ENCODE results near the gene NAV2. TPM values are rescaled to one million over a fixed set of nuclear protein-coding genes. Genes with fewer than 3 reads are reported as not detected.
A peak's percentile ranks its signal among the peaks of the same experiment; 100 is the strongest.

NAV2 gene
- total RNA-seq, 4 donors from 2014 or later = 9.6 to 40.0 (median 23.1) TPM

DNA sequence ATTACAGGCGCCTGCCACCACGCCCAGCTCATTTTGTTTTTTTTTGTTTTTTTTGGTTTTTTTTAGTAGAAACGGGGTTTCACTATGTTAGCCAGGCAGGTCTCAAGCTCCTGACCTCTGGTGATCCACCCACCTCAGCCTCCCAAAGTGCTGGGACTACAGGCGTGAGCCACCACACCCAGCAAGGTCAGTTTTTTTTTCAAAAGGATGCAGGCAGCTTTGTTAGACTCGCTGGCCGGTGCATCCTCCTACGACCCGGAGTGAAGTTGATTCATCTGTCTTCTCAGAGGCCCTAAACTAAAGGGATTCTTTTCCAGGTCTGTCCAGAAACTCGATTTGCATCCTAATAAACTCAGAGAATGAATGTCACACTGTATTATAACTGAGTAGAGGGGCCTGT lies 265.3 kb downstream of the NAV2 start:
- Histone ChIP-seq H3K27ac (no peak overlapping the region), H3K4me3 (no peak overlapping the region), H3K4me1 (peaks cover 8 to 32% (median 20%) of the 10 kb centered on the region in 4 donors), H3K36me3 (no peaks in the 10 kb centered on the region), H3K9me3 (no peaks in the 10 kb centered on the region), H3K27me3 (no peaks in the 10 kb centered on the region)
- DNase-seq = no peak
- WGBS, 2 donors (ENCODE audit: low coverage in 1 of 2) = 93% methylated on average over 4 to 9 of the region's 9 CpGs
- intact Hi-C loops (cut with DNase I; ENCODE audit: low total_unique reads) (no loop called here), in situ Hi-C loops (cut with MboI; ENCODE audit: low pct_ligation_motif_present in 1 of 4, low pct_unique_long_range_greater_than_20kb in 1 of 4, low sequenced_read_pairs in 3 of 4) (no loop called here)
- TF ChIP-seq POLR2AphosphoS5 (IDR thresholded peaks at IDR 0.05) = no peak
- no peak for TF ChIP-seq EP300 (IDR thresholded peaks at IDR 0.05; ENCODE audit: low read depth)
- TF ChIP-seq, protein P1, sequence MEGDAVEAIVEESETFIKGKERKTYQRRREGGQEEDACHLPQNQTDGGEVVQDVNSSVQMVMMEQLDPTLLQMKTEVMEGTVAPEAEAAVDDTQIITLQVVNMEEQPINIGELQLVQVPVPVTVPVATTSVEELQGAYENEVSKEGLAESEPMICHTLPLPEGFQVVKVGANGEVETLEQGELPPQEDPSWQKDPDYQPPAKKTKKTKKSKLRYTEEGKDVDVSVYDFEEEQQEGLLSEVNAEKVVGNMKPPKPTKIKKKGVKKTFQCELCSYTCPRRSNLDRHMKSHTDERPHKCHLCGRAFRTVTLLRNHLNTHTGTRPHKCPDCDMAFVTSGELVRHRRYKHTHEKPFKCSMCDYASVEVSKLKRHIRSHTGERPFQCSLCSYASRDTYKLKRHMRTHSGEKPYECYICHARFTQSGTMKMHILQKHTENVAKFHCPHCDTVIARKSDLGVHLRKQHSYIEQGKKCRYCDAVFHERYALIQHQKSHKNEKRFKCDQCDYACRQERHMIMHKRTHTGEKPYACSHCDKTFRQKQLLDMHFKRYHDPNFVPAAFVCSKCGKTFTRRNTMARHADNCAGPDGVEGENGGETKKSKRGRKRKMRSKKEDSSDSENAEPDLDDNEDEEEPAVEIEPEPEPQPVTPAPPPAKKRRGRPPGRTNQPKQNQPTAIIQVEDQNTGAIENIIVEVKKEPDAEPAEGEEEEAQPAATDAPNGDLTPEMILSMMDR (IDR thresholded peaks at IDR 0.05) = no peak
- no peak for TF ChIP-seq POLR2A (IDR thresholded peaks at IDR 0.05)

DNA sequence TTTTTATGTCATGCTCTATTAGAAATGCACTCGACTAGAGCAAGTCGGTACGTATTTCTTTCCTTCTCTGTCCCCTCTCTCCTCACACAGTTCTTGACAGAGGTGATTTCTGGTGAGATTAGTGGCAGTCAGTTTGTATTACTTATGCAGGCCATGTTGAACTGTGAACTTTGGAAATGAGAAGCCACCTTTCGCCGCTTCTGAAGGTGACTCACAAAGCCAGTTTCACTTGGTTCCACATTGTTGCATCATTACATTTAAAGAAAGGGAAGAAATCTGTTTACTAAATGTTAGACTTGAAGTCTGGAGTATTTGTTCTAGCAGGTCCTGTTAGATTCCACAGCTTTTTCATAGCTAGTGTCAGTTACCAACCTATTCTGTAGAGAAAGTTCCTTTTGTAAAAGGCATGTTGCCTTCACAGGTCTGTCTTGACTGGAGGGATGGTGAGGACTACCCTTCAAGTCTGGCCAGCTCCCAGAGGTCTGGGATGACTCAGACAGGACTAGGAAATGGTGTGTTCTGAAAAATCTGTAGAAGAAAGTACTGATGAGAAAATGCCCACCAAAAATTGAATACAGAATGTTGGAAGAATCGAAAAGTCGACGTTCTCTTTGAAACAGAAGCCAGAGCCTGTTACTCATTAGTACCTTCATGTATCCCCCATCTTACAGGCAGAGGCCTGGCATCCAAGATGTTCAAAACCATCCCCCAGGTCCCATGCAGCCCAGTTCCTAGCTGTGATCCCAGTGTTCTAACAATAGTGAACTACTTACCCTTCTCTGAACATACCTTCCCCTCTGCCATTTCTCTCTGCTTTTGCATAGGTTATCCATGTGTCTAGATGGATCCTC lies 266.3 kb downstream of the NAV2 start:
- Histone ChIP-seq H3K4me3 (no peak overlapping the region), H3K27me3 (no peaks in the 10 kb centered on the region), H3K27ac (no peak overlapping the region), H3K9me3 (no peaks in the 10 kb centered on the region), H3K36me3 (no peaks in the 10 kb centered on the region), H3K4me1 (peaks cover 8 to 32% (median 20%) of the 10 kb centered on the region in 4 donors)
- intact Hi-C loops (cut with DNase I; ENCODE audit: low total_unique reads) (no loop called here), in situ Hi-C loops (cut with MboI; ENCODE audit: low pct_ligation_motif_present in 1 of 4, low pct_unique_long_range_greater_than_20kb in 1 of 4, low sequenced_read_pairs in 3 of 4) (no loop called here)
- no peak for DNase-seq
- TF ChIP-seq, protein P1 (IDR thresholded peaks at IDR 0.05) = no peak
- 72 to 74% methylated on average over 8 of the region's 8 CpGs for WGBS, 2 donors (ENCODE audit: low coverage in 1 of 2)

DNA sequence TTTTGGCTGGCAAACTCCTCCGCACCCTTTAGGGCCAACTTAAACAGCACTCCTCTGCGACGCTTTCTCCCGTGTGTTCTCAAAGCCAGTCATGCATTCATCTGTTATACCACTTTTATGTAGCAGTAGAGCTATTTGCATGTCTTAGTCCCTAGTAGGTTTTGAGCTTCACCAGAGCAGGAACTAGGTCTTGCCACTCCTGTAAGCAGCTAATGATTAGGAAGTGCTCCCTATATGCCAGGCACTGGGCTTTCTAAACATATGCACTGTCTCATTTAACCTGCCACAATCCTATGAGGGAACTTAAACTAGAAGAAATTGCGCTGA lies 266.8 kb downstream of the NAV2 start:
- DNase-seq = no peak
- in situ Hi-C loops (cut with MboI; ENCODE audit: low pct_ligation_motif_present in 1 of 4, low pct_unique_long_range_greater_than_20kb in 1 of 4, low sequenced_read_pairs in 3 of 4) (no loop called here), intact Hi-C loops (cut with DNase I; ENCODE audit: low total_unique reads) (no loop called here)
- H3K36me3 ChIP-seq = no peaks in the 10 kb centered on the region
- H3K9me3 ChIP-seq = no peaks in the 10 kb centered on the region
- TF ChIP-seq POLR2A (IDR thresholded peaks at IDR 0.05) (no peak), POLR2AphosphoS5 (IDR thresholded peaks at IDR 0.05) (no peak), EP300 (IDR thresholded peaks at IDR 0.05; ENCODE audit: low read depth) (no peak)
- TF ChIP-seq, protein P1 (IDR thresholded peaks at IDR 0.05) = no peak
- H3K27me3 ChIP-seq = no peaks in the 10 kb centered on the region
- H3K4me3 ChIP-seq = no peak overlapping the region
- WGBS, 2 donors (ENCODE audit: low coverage in 1 of 2) = 64 to 83% methylated on average over 4 to 5 of the region's 5 CpGs
- peaks cover 8 to 32% (median 20%) of the 10 kb centered on the region in 4 donors for H3K4me1 ChIP-seq
- H3K27ac ChIP-seq = no peak overlapping the region

DNA sequence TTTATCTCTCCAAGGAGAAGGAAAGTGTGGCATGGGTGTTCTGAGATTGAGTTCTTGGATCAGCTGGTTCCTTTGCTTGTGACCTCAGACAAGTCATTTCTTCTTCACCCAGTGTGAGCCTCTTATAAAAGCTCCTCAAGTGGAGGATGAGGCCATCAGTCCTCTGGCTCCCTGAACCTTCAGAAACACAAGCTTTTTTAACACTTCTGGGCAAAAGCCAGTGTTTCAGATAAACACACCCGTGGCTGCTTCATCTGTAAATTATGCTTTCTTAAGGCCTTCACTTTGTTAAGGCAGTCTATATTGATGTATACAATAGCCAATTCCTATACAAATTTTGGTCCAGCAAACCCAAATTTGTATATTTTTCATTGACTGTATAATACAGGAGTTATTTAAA lies 267.8 kb downstream of the NAV2 start:
- H3K27me3 ChIP-seq = no peaks in the 10 kb centered on the region
- DNase-seq = no peak
- intact Hi-C loops (cut with DNase I; ENCODE audit: low total_unique reads) (loop anchor here (5.0 kb wide), 1 partner anchor 48 kb away; no protein-coding TSS in a partner anchor), in situ Hi-C loops (cut with MboI; ENCODE audit: low pct_ligation_motif_present in 1 of 4, low pct_unique_long_range_greater_than_20kb in 1 of 4, low sequenced_read_pairs in 3 of 4) (no loop called here)
- H3K27ac ChIP-seq = peak overlapping the region in 3 of 4 donors; percentile 53 to 69 (median 68)
- TF ChIP-seq, protein P1 (IDR thresholded peaks at IDR 0.05) = no peak
- TF ChIP-seq EP300 (IDR thresholded peaks at IDR 0.05; ENCODE audit: low read depth) (no peak), POLR2A (IDR thresholded peaks at IDR 0.05) (no peak), POLR2AphosphoS5 (IDR thresholded peaks at IDR 0.05) (no peak)
- H3K36me3 ChIP-seq = no peaks in the 10 kb centered on the region
- H3K4me1 ChIP-seq = peaks cover 8 to 32% (median 20%) of the 10 kb centered on the region in 4 donors
- no peaks in the 10 kb centered on the region for H3K9me3 ChIP-seq
- WGBS, 2 donors (ENCODE audit: low coverage in 1 of 2) = 20 to 28% methylated on average over 1 of the region's 1 CpG
- H3K4me3 ChIP-seq = no peak overlapping the region

Measured in transverse colon (tissue), 4 donors.